Measurements from ENCODE around the gene KLRF2.

GRCh38 chr12:9926876-9927275 is 45.6 kb downstream of the KLRF2 start:
- TF ChIP-seq CTCF (IDR thresholded peaks at IDR 0.05; ENCODE audit: insufficient read depth, low read length) (no peak), POLR2AphosphoS5 (IDR thresholded peaks at IDR 0.05; ENCODE audit: low read depth) (no peak)

All from HL-60 (cell line).